Lower leg skin (tissue), 3 donors: ENCODE data around the gene PPP4R3A.

Experiments used
- CTCF ChIP-seq, 3 donors: fragments of 450-650 bp; IDR thresholded peaks; one replicate each; pipeline ENCODE4 v1.5.1; 2016; ENCODE audit warnings: antibody characterized with exemption in 3 of 3, mild to moderate bottlenecking in 3 of 3, moderate library complexity in 2 of 3
- POLR2A ChIP-seq, 2 donors: fragments of 450-650 bp; IDR thresholded peaks; one replicate each; pipeline ENCODE4 v1.6.1; 2016 to 2017; ENCODE audit warnings: antibody characterized with exemption in 2 of 2, mild to moderate bottlenecking in 1 of 2, moderate library complexity in 1 of 2

GRCh38 chr14:91482263-91483013, 27.7 kb downstream of the PPP4R3A start:
- TF ChIP-seq POLR2A (IDR thresholded peaks at IDR 0.05) (no peak), CTCF (IDR thresholded peaks at IDR 0.05) (no peak)
